CD4-positive, alpha-beta T cell treated with Interferon gamma for 1 hour (primary cell): ENCODE data around the gene DLGAP1.
A peak's percentile ranks its signal among the peaks of the same experiment; 100 is the strongest.
"Not testable (repeated sequence)": the region's sequence is repeated elsewhere in the genome, so short reads cannot be mapped to it uniquely, and the experiment has no call there.

Experiments
- DNase-seq: peaks from one replicate; pipeline ENCODE4 v3.0.0-alpha.2; 2020

Gene DLGAP1

GRCh38 chr18:3709205-3709604 is 745.9 kb downstream of the DLGAP1 start:
- no peak for DNase-seq

- DNase-seq = peak; percentile 22
These were observed 748.6 kb downstream of the DLGAP1 start for GRCh38 chr18:3706279-3707097.

- no peak for DNase-seq
These were observed 750.4 kb downstream of the DLGAP1 start for GRCh38 chr18:3704556-3705344.

GRCh38 chr18:3703732-3704176 is 751.4 kb downstream of the DLGAP1 start:
- DNase-seq = peak; percentile 9

- peak; percentile 32 for DNase-seq
These were observed 755.2 kb downstream of the DLGAP1 start for GRCh38 chr18:3699707-3700567.

GRCh38 chr18:3694030-3694778 is 760.9 kb downstream of the DLGAP1 start:
- DNase-seq = not testable (repeated sequence)

- no peak for DNase-seq
These were observed 761.7 kb downstream of the DLGAP1 start for GRCh38 chr18:3693410-3693809.

- no peak for DNase-seq
These were observed 762.4 kb downstream of the DLGAP1 start for GRCh38 chr18:3692691-3693090.

GRCh38 chr18:3692113-3692621 is 762.9 kb downstream of the DLGAP1 start:
- DNase-seq = no peak

- no peak for DNase-seq
These were observed 763.4 kb downstream of the DLGAP1 start for GRCh38 chr18:3691705-3692104.

- DNase-seq = no peak
These were observed 764.4 kb downstream of the DLGAP1 start for GRCh38 chr18:3690764-3691066.

- no peak for DNase-seq
These were observed 764.9 kb downstream of the DLGAP1 start for GRCh38 chr18:3689986-3690763.

GRCh38 chr18:3689091-3689490 is 766.0 kb downstream of the DLGAP1 start:
- no peak for DNase-seq

GRCh38 chr18:3688690-3689089 is 766.4 kb downstream of the DLGAP1 start:
- no peak for DNase-seq

- DNase-seq = no peak
These were observed 771.6 kb downstream of the DLGAP1 start for GRCh38 chr18:3683483-3683882.

- no peak for DNase-seq
These were observed 773.0 kb downstream of the DLGAP1 start for GRCh38 chr18:3682061-3682460.

- DNase-seq = no peak
These were observed 775.9 kb downstream of the DLGAP1 start for GRCh38 chr18:3679241-3679640.

GRCh38 chr18:3675994-3676393 is 779.1 kb downstream of the DLGAP1 start:
- no peak for DNase-seq

- no peak for DNase-seq
These were observed 779.7 kb downstream of the DLGAP1 start for GRCh38 chr18:3675446-3675845.

- DNase-seq = no peak
These were observed 783.9 kb downstream of the DLGAP1 start for GRCh38 chr18:3671176-3671575.

- DNase-seq = no peak
These were observed 785.7 kb downstream of the DLGAP1 start for GRCh38 chr18:3669376-3669775.
